ENCODE data around the gene PYGB.

PYGB gene

DNA sequence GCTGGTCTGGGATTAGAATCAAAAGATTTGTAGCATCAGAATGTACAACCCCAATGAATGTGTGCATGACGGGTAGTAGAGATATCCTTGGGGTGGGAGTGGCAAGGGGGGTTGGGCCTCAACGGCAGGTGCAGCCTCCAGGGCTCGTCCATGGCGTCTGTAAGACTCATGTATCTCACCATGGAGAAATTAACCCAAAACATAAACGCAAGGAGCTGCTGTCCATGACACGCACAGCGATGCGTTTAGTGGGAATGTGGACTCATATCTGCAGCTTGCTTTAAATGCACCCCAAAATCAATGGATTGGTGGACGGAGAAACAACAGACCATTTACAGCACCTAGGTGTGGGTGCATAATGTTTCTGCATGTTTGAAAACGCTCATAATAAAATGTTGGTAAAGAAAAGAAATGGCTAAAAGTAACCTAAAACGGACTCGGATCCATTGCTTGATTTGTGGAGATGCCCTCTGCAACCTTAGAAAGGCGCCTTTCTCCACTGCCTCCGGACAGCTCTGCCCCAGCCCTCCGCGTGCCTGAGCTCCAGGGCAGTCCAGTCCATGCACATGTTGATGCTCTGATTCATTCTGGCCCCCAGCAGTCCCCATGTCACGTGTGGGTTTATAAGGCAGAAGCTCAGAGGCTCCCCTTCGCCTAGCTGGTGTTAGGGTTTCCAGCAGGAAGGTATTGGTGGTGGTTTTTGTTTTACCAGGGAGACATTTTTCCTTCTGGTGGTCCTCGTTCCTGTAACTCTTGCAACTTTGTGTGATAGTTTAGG is 24.5 kb downstream of the PYGB start:
- TF ChIP-seq, protein P1, sequence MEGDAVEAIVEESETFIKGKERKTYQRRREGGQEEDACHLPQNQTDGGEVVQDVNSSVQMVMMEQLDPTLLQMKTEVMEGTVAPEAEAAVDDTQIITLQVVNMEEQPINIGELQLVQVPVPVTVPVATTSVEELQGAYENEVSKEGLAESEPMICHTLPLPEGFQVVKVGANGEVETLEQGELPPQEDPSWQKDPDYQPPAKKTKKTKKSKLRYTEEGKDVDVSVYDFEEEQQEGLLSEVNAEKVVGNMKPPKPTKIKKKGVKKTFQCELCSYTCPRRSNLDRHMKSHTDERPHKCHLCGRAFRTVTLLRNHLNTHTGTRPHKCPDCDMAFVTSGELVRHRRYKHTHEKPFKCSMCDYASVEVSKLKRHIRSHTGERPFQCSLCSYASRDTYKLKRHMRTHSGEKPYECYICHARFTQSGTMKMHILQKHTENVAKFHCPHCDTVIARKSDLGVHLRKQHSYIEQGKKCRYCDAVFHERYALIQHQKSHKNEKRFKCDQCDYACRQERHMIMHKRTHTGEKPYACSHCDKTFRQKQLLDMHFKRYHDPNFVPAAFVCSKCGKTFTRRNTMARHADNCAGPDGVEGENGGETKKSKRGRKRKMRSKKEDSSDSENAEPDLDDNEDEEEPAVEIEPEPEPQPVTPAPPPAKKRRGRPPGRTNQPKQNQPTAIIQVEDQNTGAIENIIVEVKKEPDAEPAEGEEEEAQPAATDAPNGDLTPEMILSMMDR (IDR thresholded peaks at IDR 0.05; ENCODE audit: low read depth, low read length), result no peak
- DNase-seq (ENCODE audit: extremely low read depth, low read depth), result no peak

GRCh38 chr20:25273046-25273445 is 25.2 kb downstream of the PYGB start:
- DNase-seq (ENCODE audit: extremely low read depth, low read depth), result no peak
- TF ChIP-seq, protein P1 (IDR thresholded peaks at IDR 0.05; ENCODE audit: low read depth, low read length), result no peak

GRCh38 chr20:25273541-25274358 is 25.9 kb downstream of the PYGB start:
- DNase-seq (ENCODE audit: extremely low read depth, low read depth), result no peak
- TF ChIP-seq, protein P1 (IDR thresholded peaks at IDR 0.05; ENCODE audit: low read depth, low read length), result no peak

- DNase-seq (ENCODE audit: extremely low read depth, low read depth), result no peak
- TF ChIP-seq, protein P1 (IDR thresholded peaks at IDR 0.05; ENCODE audit: low read depth, low read length), result no peak
Measured at GRCh38 chr20:25274481-25274880, 26.6 kb downstream of the PYGB start.

DNA sequence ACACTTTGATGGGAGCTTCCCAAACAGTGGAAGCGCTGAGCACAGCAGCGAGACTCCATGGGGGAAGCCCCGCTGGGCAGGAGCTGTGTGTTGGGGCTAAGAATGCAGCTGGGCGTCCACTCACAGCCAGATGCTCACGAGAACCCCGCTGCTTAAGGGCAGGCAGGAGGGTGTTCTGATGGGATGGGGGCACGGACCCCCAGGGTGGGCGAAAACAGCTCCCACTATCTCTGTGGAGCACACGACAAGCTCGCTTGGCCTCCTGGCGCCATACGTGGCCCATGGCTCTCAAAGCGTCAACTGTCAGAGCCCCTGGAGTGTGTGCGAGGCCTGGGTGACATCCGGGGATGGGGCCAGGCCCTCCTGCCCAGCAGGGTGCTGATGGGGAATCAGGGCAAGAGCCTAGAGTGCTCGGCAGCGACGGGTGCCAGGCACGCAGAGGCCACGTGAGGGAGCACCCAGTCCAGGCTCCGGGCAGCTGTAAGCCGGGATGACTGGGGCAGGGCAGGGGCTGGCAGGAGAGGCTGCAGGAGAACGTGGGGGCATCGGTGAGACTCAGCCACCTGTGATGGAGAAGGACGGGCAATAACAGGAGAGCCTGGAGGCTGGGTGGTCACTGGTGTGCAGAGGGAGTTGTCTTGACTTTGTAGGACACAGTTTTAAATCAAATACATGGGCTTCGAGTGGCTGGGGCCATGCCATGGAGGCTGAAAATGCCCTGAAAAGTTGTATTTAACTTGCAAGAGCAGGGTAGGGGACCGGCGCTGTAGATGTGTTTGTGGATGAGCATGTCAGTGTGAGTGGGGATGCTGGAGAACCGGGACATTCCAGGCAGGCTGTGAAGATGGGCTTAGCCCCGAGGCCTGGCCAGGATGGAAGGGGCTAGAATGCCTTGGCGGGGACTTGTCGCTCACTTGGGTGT is 27.3 kb downstream of the PYGB start:
- TF ChIP-seq, protein P1 (IDR thresholded peaks at IDR 0.05; ENCODE audit: low read depth, low read length), result no peak
- DNase-seq (ENCODE audit: extremely low read depth, low read depth), result no peak

- TF ChIP-seq, protein P1 (IDR thresholded peaks at IDR 0.05; ENCODE audit: low read depth, low read length), result no peak
- no peak for DNase-seq (ENCODE audit: extremely low read depth, low read depth)
Measured at GRCh38 chr20:25275813-25276532, 28.1 kb downstream of the PYGB start.

Data from AG09319 (cell line).